NCI-H1105 treated with DMSO at 0.1 percent for 48 hours (cell line): Measurements from ENCODE around the gene OBP2A.

Experiments
- DNase-seq: peaks from one replicate; lab custom pipeline; 2025; lab: John Stamatoyannopoulos, UW

Gene OBP2A

DNA sequence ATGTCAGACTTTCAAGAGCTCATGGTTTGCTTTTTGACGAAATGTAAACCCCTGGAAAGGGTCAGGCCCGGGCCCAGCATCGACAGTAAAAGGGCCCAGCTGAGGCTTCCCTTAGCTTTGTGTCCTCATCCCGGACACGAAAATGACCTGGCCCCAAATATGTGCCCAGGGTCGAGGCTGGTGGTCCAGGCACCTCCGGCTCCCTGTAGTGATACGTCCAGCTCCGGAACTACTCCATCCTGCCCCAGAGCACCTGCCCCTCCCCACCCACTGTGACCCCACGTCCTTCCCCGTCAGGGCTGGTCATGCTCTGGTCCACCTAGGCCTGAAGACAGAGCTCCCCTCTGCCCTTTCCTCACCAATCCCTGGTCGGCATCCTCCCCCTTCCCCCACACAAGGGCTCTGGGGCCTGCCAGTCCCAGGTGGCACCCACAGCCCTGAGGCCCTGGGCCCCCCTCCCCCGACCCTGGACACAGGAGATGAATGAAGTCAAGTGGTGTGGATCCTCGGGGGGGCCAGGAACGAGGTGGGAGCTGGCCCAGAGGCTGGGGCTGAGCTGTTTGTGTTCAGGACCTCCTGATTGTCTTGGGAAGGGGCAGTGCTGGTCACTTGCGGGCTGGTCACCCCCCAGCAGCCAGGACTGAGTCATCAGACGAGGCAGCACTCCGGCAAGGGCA is 6.2 kb downstream of the OBP2A start:
- DNase-seq = no peak

- DNase-seq = no peak
Measured at GRCh38 chr9:135552698-135553171, 6.8 kb downstream of the OBP2A start.

DNA sequence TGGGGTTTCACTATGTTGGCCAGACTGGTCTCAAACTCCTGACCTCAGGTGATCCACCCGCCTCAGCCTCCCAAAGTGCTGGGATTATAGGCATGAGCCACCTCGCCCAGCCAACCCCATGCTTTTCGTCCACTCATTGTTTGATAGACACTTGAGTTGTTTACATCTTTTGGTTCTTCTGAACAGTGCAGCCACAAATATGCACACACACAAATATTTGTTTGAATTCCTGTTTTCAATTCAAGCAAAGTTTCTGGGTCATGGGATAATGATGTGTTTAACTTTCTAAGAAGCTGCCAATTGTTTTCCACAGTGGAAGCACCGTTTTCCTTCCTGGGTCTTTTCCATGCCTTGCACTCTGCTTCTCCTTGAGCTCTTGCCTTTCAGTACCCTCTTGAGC is 8.8 kb downstream of the OBP2A start:
- no peak for DNase-seq

GRCh38 chr9:135555203-135555602 is 9.3 kb downstream of the OBP2A start:
- no peak for DNase-seq

GRCh38 chr9:135555910-135556309 is 10.0 kb downstream of the OBP2A start:
- no peak for DNase-seq

DNA sequence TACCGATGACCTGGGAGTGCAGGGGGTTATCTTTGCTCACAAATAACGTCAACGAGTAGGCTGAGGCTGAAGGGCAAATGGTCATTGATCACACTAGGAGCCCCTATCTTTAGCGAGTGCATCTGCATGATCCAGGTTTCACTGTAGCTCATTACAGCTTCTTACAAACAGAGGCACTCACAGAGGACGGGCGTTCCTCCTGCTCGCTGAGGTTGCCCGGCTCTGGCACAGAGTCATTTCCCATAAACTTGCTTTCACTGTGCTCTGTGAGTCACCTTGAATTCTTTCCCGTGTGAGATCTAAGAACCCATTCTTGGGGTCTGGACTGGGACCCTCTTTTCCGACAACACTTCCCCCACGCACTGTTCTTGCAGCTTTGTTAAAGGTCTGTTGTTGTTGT is 13.7 kb downstream of the OBP2A start:
- DNase-seq = no peak

DNA sequence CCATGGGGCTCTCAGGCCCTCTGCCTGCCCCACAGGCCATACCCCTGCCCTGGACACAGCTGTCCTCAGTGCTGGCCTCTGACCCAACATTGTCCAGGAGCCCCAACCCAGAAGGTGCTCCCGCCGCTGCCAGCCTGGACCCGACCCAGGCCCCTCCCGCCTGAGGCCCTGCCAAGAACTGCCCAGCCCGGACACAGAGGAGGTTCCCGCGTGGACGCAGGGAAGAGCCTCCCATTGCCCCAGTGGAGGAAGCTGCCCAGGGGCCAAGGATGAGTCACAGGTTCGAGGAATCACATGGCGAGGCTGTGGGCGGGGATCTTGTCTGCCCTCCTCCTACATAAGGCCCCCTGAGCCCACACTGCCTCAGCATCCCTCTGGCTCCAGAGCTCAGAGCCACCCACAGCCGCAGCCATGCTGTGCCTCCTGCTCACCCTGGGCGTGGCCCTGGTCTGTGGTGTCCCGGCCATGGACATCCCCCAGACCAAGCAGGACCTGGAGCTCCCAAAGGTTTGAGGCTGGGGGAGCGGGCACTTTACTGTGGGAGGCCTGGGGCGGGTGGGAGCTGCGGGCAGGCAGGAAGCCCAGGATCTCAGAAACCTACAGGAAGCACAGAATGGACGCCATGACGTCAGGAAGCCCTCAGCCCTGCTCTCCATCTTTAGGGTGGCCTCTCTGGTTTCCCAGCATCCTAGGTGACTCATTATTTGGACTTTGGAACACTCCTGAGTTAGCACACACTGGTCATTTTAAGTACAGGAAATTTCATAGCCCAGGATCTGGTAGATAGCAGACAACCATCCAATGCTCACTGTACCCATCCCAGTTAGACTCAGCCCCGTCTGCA is 15.7 kb downstream of the OBP2A start, which contains the start of gene PAEP:
TSS of gene PAEP (plus strand) at position 366 of the 844 bp plus-strand sequence.
- no peak for DNase-seq

DNA sequence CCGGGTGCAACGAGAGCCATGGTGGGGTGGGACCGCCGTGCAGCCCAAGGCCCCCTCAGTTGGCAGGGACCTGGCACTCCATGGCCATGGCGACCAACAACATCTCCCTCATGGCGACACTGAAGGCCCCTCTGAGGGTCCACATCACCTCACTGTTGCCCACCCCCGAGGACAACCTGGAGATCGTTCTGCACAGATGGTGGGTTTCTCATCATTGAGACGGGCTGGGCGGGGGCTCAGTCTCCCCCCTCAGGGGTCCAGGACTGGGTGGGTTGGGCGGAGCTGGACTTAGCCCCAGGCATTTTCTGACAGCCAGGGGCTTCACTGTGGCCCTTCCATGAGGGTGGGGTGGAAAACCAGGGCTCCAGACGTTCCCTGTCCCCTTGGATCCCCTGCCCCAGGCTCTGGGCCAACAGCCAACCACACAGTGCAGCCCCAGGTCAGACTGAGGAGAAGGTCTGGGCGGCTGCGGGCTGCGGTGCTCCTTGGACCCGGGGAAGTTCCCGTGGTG is 16.4 kb downstream of the OBP2A start:
- DNase-seq = no peak

GRCh38 chr9:135563039-135563476 is 17.1 kb downstream of the OBP2A start:
- DNase-seq = no peak

GRCh38 chr9:135563858-135564257 is 17.9 kb downstream of the OBP2A start:
- no peak for DNase-seq

- no peak for DNase-seq
Measured at GRCh38 chr9:135565141-135565628, 19.3 kb downstream of the OBP2A start.

DNA sequence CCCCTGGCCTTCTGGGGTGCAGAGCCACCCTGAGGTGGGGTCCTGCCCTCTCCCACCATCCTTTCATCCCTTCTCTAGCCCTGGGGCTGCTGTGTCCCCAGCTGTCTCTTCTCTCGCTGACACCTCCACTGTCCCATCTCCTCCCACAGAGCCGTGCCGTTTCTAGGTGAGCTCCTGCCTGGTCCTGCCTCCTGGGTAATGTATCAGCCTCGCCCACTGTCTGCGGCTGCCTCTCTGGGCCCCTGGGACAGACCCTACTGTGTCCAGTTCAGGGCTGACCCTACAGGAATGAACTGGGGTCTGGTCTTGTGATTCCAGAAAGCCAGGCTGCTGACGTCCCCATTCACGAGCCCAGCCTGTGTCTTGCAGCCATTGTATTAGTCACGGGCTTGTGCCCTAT is 19.7 kb downstream of the OBP2A start:
- DNase-seq = no peak

DNA sequence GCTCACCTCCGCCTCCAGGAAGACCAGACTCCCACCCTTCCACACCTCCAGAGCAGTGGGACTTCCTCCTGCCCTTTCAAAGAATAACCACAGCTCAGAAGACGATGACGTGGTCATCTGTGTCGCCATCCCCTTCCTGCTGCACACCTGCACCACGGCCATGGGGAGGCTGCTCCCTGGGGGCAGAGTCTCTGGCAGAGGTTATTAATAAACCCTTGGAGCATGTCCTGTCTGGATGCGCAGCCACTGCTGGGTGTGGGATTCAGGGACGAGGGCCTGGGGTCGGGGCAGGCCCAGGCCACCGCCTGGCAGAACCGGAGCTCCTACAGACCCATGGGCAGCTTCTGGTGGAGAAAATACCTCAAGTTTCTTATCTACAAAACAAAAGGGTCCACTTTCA is 20.6 kb downstream of the OBP2A start:
- no peak for DNase-seq

DNA sequence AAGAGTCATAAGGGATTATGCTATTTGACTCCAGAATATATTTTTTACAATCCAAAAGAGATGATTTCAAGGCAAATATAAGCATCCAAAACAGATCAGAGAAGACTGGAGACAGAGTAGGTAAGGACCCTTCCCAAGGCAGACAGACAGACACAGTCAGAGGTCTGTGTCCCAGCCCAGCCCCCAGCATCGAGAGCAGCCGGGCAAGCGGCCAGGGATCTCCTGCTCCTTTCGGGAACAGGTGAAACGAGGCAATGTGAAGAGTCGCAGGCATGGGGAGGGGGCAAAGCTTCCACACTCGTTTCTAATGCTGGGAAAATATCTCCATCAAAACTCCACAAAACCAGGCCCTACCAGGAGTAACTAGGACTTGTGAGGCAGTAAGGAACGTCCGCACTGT is 21.4 kb downstream of the OBP2A start:
- peak; percentile 39 for DNase-seq

DNA sequence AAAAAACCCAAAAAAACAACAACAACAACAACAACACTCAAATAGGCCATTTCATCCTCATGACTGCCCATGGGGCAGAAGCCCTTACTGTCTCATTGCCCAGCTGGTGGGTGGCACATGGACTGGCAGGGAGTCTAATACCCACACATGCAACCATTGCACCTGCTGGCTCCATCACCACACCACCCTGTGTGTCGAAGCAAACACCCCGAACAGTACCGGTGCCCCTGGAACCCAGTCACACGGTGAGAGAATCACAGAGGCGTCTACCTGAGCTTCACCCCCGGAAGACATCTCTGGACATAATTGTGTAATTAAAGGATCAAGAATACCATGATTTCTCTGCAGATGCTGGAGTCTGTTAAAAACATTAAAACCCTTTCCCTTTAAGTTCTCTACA is 22.1 kb downstream of the OBP2A start:
- DNase-seq = no peak

DNA sequence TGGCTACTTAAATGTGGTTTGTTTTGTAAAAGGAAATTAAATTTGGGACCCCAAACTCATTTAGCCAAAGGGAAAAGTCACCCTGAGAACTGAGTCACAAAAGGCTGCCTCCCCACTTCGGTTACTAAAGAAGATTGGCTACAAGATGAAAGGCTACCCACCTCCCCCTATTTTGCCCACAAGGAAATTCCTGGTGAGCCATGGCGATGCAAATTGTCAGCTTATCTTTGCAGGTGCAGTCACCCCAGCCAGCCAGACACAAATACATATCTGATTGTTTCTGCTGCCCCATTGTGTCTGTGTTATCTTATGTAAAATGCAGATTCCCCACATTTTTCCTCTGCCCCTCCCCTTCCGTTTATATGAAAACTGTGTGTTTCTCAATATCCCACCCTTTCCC is 24.5 kb downstream of the OBP2A start:
- no peak for DNase-seq

GRCh38 chr9:135572233-135572632 is 26.3 kb downstream of the OBP2A start:
- DNase-seq = no peak

GRCh38 chr9:135573124-135573523 is 27.2 kb downstream of the OBP2A start:
- no peak for DNase-seq

DNA sequence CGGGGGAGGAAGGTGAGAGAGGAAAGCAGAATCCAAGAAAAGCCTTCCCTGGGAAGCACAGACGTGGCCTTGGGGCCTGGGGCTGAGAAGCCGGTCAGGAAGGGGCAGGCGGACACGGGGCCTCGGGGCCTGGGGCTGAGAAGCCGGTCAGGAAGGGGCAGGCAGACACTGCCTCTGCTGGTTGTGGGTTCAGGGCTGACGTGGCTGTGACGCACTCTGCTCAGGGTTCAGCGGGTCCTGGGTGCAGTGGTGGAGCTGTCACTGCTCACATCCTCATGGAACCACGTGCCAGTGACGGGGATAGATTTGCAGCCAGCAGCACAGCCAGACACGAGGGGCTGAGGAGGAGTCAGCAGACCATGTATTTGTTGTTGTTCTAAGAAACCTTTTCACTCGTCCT is 28.4 kb downstream of the OBP2A start:
- no peak for DNase-seq

GRCh38 chr9:135574943-135575342 is 29.0 kb downstream of the OBP2A start:
- no peak for DNase-seq

GRCh38 chr9:135575995-135576631 is 30.2 kb downstream of the OBP2A start:
- no peak for DNase-seq

DNA sequence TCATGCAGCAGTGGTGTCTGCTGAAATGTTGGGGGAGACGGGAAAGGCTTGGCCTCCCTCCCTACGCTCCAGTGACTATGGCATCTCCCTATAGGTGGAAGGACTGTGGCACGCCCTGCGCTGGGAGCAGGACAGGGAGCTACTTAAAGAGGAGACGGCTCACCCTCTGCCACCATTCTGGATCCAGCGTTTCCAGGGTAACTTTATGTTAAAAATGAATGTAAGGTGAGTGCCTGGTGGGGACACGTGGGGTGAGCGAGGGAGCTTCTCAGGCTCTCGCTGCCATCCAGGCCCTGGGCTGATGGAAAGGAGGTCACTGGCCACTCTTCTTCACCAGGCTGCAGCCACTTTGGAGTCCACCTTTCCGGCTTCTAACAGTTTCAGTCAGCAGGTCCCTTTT is 31.3 kb downstream of the OBP2A start:
- DNase-seq = no peak
